Mucosa of descending colon (tissue), 3 donors: ENCODE results near the gene POMT1. TPM values are rescaled to one million over a fixed set of nuclear protein-coding genes. Genes with fewer than 3 reads are reported as not detected.

Experiments
- ATAC-seq: fragments of 200-7000 bp; cut with Tn5 transposase; one replicate; pipeline ENCODE4 v1.9.1; 2020; ENCODE audit warnings: mild to moderate bottlenecking, moderate library complexity
- DNase-seq, 3 donors: peaks; one replicate each; pipeline ENCODE4 v3.0.0-alpha.2; 2020
- H3K36me3 ChIP-seq: fragments of 200-600 bp; one replicate; pipeline ENCODE4 v1.8.0; 2021; ENCODE audit warnings: low read depth, mild to moderate bottlenecking
- H3K4me1 ChIP-seq: fragments of 200-600 bp; one replicate; pipeline ENCODE4 v1.8.0; 2021; ENCODE audit warnings: low read depth, mild to moderate bottlenecking
- H3K4me3 ChIP-seq: fragments of 200-600 bp; one replicate; pipeline ENCODE4 v1.8.0; 2021; ENCODE audit warnings: mild to moderate bottlenecking
- H3K9me3 ChIP-seq: fragments of 200-600 bp; one replicate; pipeline ENCODE4 v1.8.0; 2021; ENCODE audit warnings: mild to moderate bottlenecking
- CTCF ChIP-seq: fragments of 200-600 bp; IDR thresholded peaks from one replicate; pipeline ENCODE4 v1.8.0; 2022; ENCODE audit warnings: antibody characterized with exemption, mild to moderate bottlenecking
- intact Hi-C, 2 donors: fragments of 100-400 bp; cut with DNase I in 1 of 2; cut with micrococcal nuclease in 1 of 2; formaldehyde crosslinking; loops; one replicate each; pipeline versions ENCODE4 v1.11.0 to v1.11.1; 2022; cut with DNase I, micrococcal nuclease
- total RNA-seq, 3 donors: library from RNA; stranded (reverse); fragmentation: NEBNext Ultra II Directional in 2 of 3; extraction: Animal tissue kit (Norgen Biotek cat#: 25700) in 2 of 3; gene quantifications; one replicate each; pipeline versions ENCODE4 v1.2.1 to v1.2.4, GENCODE V29; 2021 to 2023
- donor health status: DM: no; HTN: no; CAD: no; lungs with moderate emphysema.
- donor health status: DM: no; HTN: no; CAD: no.
- donor health status: DM: no; HTN: yes; CAD: no.

Gene POMT1
- total RNA-seq, 3 donors from 2014 or later, result 26.1 to 40.5 (median 35.4) TPM

- intact Hi-C loops, result no loop called here
- Histone ChIP-seq H3K36me3 (peaks cover 30% of the 10 kb centered on the region), H3K4me1 (no peaks in the 10 kb centered on the region), H3K9me3 (no peaks in the 10 kb centered on the region), H3K4me3 (no peak overlapping the region)
- no peak for ATAC-seq
- no peak for DNase-seq
- TF ChIP-seq CTCF, result no peak
Measured at GRCh38 chr9:131492070-131492469, 10.6 kb upstream of the POMT1 start.

- Histone ChIP-seq H3K9me3 (no peaks in the 10 kb centered on the region), H3K36me3 (peaks cover 26% of the 10 kb centered on the region), H3K4me3 (no peak overlapping the region), H3K4me1 (no peaks in the 10 kb centered on the region)
- intact Hi-C loops, result no loop called here
- TF ChIP-seq CTCF, result no peak
- DNase-seq (no peak), ATAC-seq (no peak)
Measured at GRCh38 chr9:131494296-131494870, 8.3 kb upstream of the POMT1 start.

- no peak for TF ChIP-seq CTCF
- Histone ChIP-seq H3K9me3 (no peaks in the 10 kb centered on the region), H3K4me3 (no peak overlapping the region), H3K36me3 (peaks cover 24% of the 10 kb centered on the region), H3K4me1 (no peaks in the 10 kb centered on the region)
- DNase-seq (no peak), ATAC-seq (no peak)
- intact Hi-C loops, result no loop called here
Measured at GRCh38 chr9:131495785-131496184, 6.9 kb upstream of the POMT1 start.

GRCh38 chr9:131496844-131497405, 5.8 kb upstream of the POMT1 start:
- no peak for TF ChIP-seq CTCF
- DNase-seq, result peak in 1 of 3 donors; percentile 47
- H3K4me3 ChIP-seq, result no peak overlapping the region
- ATAC-seq, result peak; percentile 53
- H3K9me3 ChIP-seq, result no peaks in the 10 kb centered on the region
- intact Hi-C loops, result no loop called here
- H3K4me1 ChIP-seq, result peaks cover 7% of the 10 kb centered on the region
- H3K36me3 ChIP-seq, result peaks cover 16% of the 10 kb centered on the region

- H3K4me3 ChIP-seq, result no peak overlapping the region
- H3K9me3 ChIP-seq, result no peaks in the 10 kb centered on the region
- ATAC-seq (no peak), DNase-seq (no peak)
- H3K4me1 ChIP-seq, result peaks cover 25% of the 10 kb centered on the region
- TF ChIP-seq CTCF, result no peak
- intact Hi-C loops, result no loop called here
- peaks cover 6% of the 10 kb centered on the region for H3K36me3 ChIP-seq
Measured at GRCh38 chr9:131499254-131499767, 3.4 kb upstream of the POMT1 start.
